GM12878 (cell line): ENCODE data around the gene BHLHA15. TPM values are rescaled to one million over a fixed set of nuclear protein-coding genes. Genes with fewer than 3 reads are reported as not detected.

Experiments used
- ATAC-seq: fragments of 200-7000 bp; cut with Tn5 transposase; 3 replicates; pipeline ENCODE4 v1.9.1; 2020; ENCODE audit warnings: mild to moderate bottlenecking, moderate library complexity
- BruUV-seq: library from RNA; stranded (reverse); fragments of 400-500 nt; replicated peaks from 2 replicates; lab custom pipeline; 2021; lab: Mats Ljungman, UMichigan
- CTCF ChIA-PET: fragments of 300-600 bp; sonication (Branson Sonifier 250); formaldehyde crosslinking; extraction: SDS; loops from one replicate; lab custom pipeline; 2021; ENCODE audit warnings: inconsistent platforms; lab: Yijun Ruan, JAX
- POLR2A ChIA-PET: fragments of 350-600 bp; formaldehyde crosslinking; extraction: SDS; loops from one replicate; lab custom pipeline; 2021; ENCODE audit warnings: inconsistent platforms; lab: Charles Lee
- RAD21 ChIA-PET: fragments of 300-600 bp; sonication (Branson Sonifier 250); formaldehyde crosslinking; loops from one replicate; lab custom pipeline; 2023; ENCODE audit warnings: antibody characterized with exemption; ENCODE audit not compliant: unreplicated experiment; lab: Charles Lee
- SMC1A ChIA-PET: fragments of 300-600 bp; sonication (Branson Sonifier 250); formaldehyde crosslinking; loops from one replicate; lab custom pipeline; 2023; ENCODE audit not compliant: unreplicated experiment, uncharacterized antibody; lab: Charles Lee
- DNase-seq: peaks from one replicate; pipeline ENCODE4 v3.0.0-alpha.2; 2011; ENCODE audit warnings: low read depth, low spot score
- FAIRE-seq: peaks from 3 replicates; lab custom pipeline; 2011; peaks lifted over from hg19 to GRCh38; lab: Jason Lieb, UNC
- H2AFZ ChIP-seq: 2 replicates; pipeline ENCODE4 v1.6.0; 2011; ENCODE audit warnings: low read depth, low read length, control low read depth; ENCODE audit not compliant: control insufficient read depth
- H3K27ac ChIP-seq: 2 replicates; pipeline ENCODE4 v1.5.1; 2011; ENCODE audit warnings: control low read depth; ENCODE audit not compliant: control insufficient read depth, insufficient read depth
- H3K27me3 ChIP-seq, 2 experiments: replicated peaks in 1 of 2; 2 replicates each; pipeline versions ENCODE4 v1.6.0 to v1.6.1; 2011; ENCODE audit warnings: low read length in 1 of 2; ENCODE audit not compliant: control insufficient read depth in 2 of 2, insufficient read depth in 2 of 2
- H3K36me3 ChIP-seq, 2 experiments: 2 replicates each; pipeline ENCODE4 v1.5.1; 2011; ENCODE audit warnings: low read length in 1 of 2; ENCODE audit not compliant: control insufficient read depth in 2 of 2, insufficient read depth in 2 of 2
- H3K4me1 ChIP-seq: 2 replicates; pipeline ENCODE4 v1.6.1; 2011; ENCODE audit warnings: mild to moderate bottlenecking, low read length, moderate library complexity, mixed read lengths; ENCODE audit not compliant: control insufficient read depth, insufficient read depth
- H3K4me2 ChIP-seq: 2 replicates; pipeline ENCODE4 v1.6.0; 2011; ENCODE audit warnings: control low read depth; ENCODE audit not compliant: control insufficient read depth, insufficient read depth
- H3K4me3 ChIP-seq: fragments of 200-600 bp; sonication (generic); 2 replicates; pipeline ENCODE4 v1.5.1; 2016
- H3K79me2 ChIP-seq: 2 replicates; pipeline ENCODE4 v1.6.0; 2011; ENCODE audit warnings: low read length; ENCODE audit not compliant: control insufficient read depth, insufficient read depth
- H3K9ac ChIP-seq: 2 replicates; pipeline ENCODE4 v1.8.0; 2011; ENCODE audit warnings: low read length, control low read depth, mixed read lengths; ENCODE audit not compliant: control insufficient read depth, insufficient read depth
- H3K9me3 ChIP-seq: replicated peaks from 3 replicates; pipeline ENCODE4 v1.5.1; 2011; ENCODE audit warnings: mild to moderate bottlenecking, low read length; ENCODE audit not compliant: control insufficient read depth, insufficient read depth
- H4K20me1 ChIP-seq: 2 replicates; pipeline ENCODE4 v1.6.0; 2011; ENCODE audit not compliant: control insufficient read depth, insufficient read depth
- CREB1 ChIP-seq: IDR thresholded peaks from 2 replicates; pipeline ENCODE4 v1.6.1; 2012; ENCODE audit warnings: low read depth, mild to moderate bottlenecking, inconsistent platforms
- CREM ChIP-seq: IDR thresholded peaks from 2 replicates; pipeline ENCODE4 v1.6.1; 2014; ENCODE audit warnings: antibody characterized with exemption, low read depth
- E4F1 ChIP-seq: fragments of 450-650 bp; IDR thresholded peaks from 2 replicates; pipeline ENCODE4 v1.6.1; 2018; ENCODE audit warnings: borderline replicate concordance, mild to moderate bottlenecking; ENCODE audit not compliant: partially characterized antibody
- IKZF2 ChIP-seq, 2 experiments: fragments of 450-650 bp; IDR thresholded peaks; 2 replicates each; pipeline ENCODE4 v1.6.1; 2017; ENCODE audit warnings: mild to moderate bottlenecking in 2 of 2, moderate library complexity in 2 of 2
- MXI1 ChIP-seq: fragments of 150-350 bp; IDR thresholded peaks from 2 replicates; pipeline ENCODE4 v1.6.1; 2011; ENCODE audit warnings: low read depth, mild to moderate bottlenecking, inconsistent platforms, low read length, improper control_type of control experiment
- NR2C2 ChIP-seq: IDR thresholded peaks from 2 replicates; pipeline ENCODE4 v1.6.1; 2011; ENCODE audit warnings: borderline replicate concordance, low read depth; ENCODE audit not compliant: control insufficient read depth, insufficient read length
- PBX3 ChIP-seq: IDR thresholded peaks from 2 replicates; pipeline ENCODE4 v1.6.1; 2011; ENCODE audit warnings: mild to moderate bottlenecking, low read depth, low read length, moderate library complexity; ENCODE audit not compliant: insufficient replicate concordance
- RB1 ChIP-seq: fragments of 450-650 bp; formaldehyde crosslinking; IDR thresholded peaks from 2 replicates; pipeline ENCODE4 v1.6.1; 2017; ENCODE audit warnings: mild to moderate bottlenecking, borderline replicate concordance
- SKIL ChIP-seq: fragments of 450-650 bp; IDR thresholded peaks from 2 replicates; pipeline ENCODE4 v1.6.1; 2017; ENCODE audit warnings: mild to moderate bottlenecking, low read depth, inconsistent platforms; ENCODE audit not compliant: poor library complexity, severe bottlenecking
- TCF3 ChIP-seq: IDR thresholded peaks from 2 replicates; pipeline ENCODE4 v1.6.1; 2012; ENCODE audit warnings: low read depth, mild to moderate bottlenecking, low read length, borderline replicate concordance; ENCODE audit not compliant: insufficient read depth
- ZNF687 ChIP-seq: fragments of 450-650 bp; IDR thresholded peaks from 2 replicates; pipeline ENCODE4 v1.6.1; 2017; ENCODE audit warnings: mild to moderate bottlenecking, moderate library complexity
- WGBS: methylation state at CpG from one replicate; pipeline ENCODE4 v1.1.6; 2016; ENCODE audit warnings: low lambda C conversion rate; ENCODE audit not compliant: insufficient replicate concordance, insufficient coverage; ENCODE audit errors: missing lambda C conversion rate; 5-methylcytosine and 5-hydroxymethylcytosine counted together
- in situ Hi-C: fragments of 300-500 bp; cut with MboI; formaldehyde crosslinking; loops from 9 replicates; pipeline ENCODE4 v1.14.3; 2018; ENCODE audit warnings: mixed read lengths
- intact Hi-C: fragments of 100-400 bp; cut with micrococcal nuclease; formaldehyde crosslinking; loops from one replicate; pipeline ENCODE4 v1.14.2; 2022; ENCODE audit not compliant: unreplicated experiment
- polyA plus RNA-seq, 11 experiments: library from polyadenylated mRNA; depleted of rRNA in 4 of 11; unstranded in 6 of 11; stranded (reverse) in 5 of 11; fragments of >200 nt; fragmentation: Nextera tagmentation in 4 of 11; fragmentation: Illumina TruSeq in 1 of 11; extraction: Ambion mirVana in 4 of 11; extraction: Trizol in 1 of 11; gene quantifications; 1 replicate in 1 of 11; 2 replicates in 10 of 11; pipeline versions ENCODE4 v1.2.1 to v1.2.3, GENCODE V29; 2011 to 2016; ENCODE audit warnings: inconsistent platforms in 2 of 11, missing spikeins in 2 of 11, low read depth in 1 of 11
- total RNA-seq, 4 experiments: library from RNA; depleted of rRNA in 3 of 4; stranded (reverse); fragments of >200 nt in 3 of 4; fragmentation: Illumina TruSeq in 1 of 4; extraction: Trizol in 1 of 4; gene quantifications; 2 replicates each; pipeline versions ENCODE4 v1.2.1 to v1.2.3, GENCODE V29; 2013 to 2021

Gene BHLHA15
- total and polyA plus RNA-seq, 10 of the 15 experiments (the other 5 are each of a cell fraction or from before 2014, with no cell fraction given) = 0.54 to 4.2 (median 2.5) TPM; not detected in 4

GRCh38 chr7:98174334-98175259 is 36.6 kb upstream of the BHLHA15 start:
- H3K4me3 ChIP-seq = no peak overlapping the region
- H3K4me2 ChIP-seq = no peak overlapping the region
- POLR2A ChIA-PET = no interaction called here
- no peak overlapping the region for H3K9ac ChIP-seq
- intact Hi-C loops (no loop called here), in situ Hi-C loops (no loop called here)
- RAD21 ChIA-PET = interaction anchor here (0.9 kb wide), 1 partner anchor 153 kb away, joined by 4 read pairs; no protein-coding TSS in a partner anchor
- WGBS = 95% methylated on average over 20 of the region's 20 CpGs
- CTCF ChIA-PET = interaction anchor here (0.9 to 1.3 kb wide), 2 partner anchors 66 to 154 kb away, joined by 4 to 5 read pairs; no protein-coding TSS in a partner anchor
- no peak for DNase-seq
- no peaks in the 10 kb centered on the region; a peak in 2 of 4 replicates for H3K36me3 ChIP-seq
- no peaks in the 10 kb centered on the region for H3K4me1 ChIP-seq
- no peaks in the 10 kb centered on the region for H4K20me1 ChIP-seq
- no peak for ATAC-seq
- no peaks in the 10 kb centered on the region for H3K79me2 ChIP-seq
- H3K9me3 ChIP-seq = no peaks in the 10 kb centered on the region
- H3K27ac ChIP-seq = no peak overlapping the region
- no peak overlapping the region for H2AFZ ChIP-seq
- no peak for FAIRE-seq
- no peaks in the 10 kb centered on the region for H3K27me3 ChIP-seq
- no TSS peak for BruUV-seq
- SMC1A ChIA-PET = interaction anchor here (0.6 kb wide), 1 partner anchor 153 kb away, joined by 3 read pairs; no protein-coding TSS in a partner anchor
- TF ChIP-seq SKIL (no peak), NR2C2 (no peak), ZNF687 (no peak), CREM (no peak), E4F1 (no peak), TCF3 (no peak), MXI1 (no peak), IKZF2 (IDR thresholded peaks at IDR 0.05) (no peak), CREB1 (no peak), RB1 (no peak), PBX3 (no peak)
